Adrenal gland (tissue), 5 donors: ENCODE data around the gene ERN1.

Experiments used
- POLR2A ChIP-seq, 2 donors: fragments of 450-650 bp; IDR thresholded peaks; one replicate each; pipeline ENCODE4 v1.6.1; 2017; ENCODE audit warnings: antibody characterized with exemption in 2 of 2, mild to moderate bottlenecking in 2 of 2, moderate library complexity in 1 of 2
- TF ChIP-seq, protein P1 (sequence below), 6 experiments: fragments of 450-650 bp in 4 of 6; fragments of 200-600 bp in 2 of 6; sonication (generic) in 1 of 6; IDR thresholded peaks; 1 replicate in 5 of 6; 2 replicates in 1 of 6; pipeline versions ENCODE4 v1.5.1 to v1.8.0; 2016 to 2021; ENCODE audit warnings: antibody characterized with exemption in 6 of 6, mild to moderate bottlenecking in 2 of 6, moderate library complexity in 1 of 6
- donor health status: DM: no; HTN: no; CAD: no.

DNA sequence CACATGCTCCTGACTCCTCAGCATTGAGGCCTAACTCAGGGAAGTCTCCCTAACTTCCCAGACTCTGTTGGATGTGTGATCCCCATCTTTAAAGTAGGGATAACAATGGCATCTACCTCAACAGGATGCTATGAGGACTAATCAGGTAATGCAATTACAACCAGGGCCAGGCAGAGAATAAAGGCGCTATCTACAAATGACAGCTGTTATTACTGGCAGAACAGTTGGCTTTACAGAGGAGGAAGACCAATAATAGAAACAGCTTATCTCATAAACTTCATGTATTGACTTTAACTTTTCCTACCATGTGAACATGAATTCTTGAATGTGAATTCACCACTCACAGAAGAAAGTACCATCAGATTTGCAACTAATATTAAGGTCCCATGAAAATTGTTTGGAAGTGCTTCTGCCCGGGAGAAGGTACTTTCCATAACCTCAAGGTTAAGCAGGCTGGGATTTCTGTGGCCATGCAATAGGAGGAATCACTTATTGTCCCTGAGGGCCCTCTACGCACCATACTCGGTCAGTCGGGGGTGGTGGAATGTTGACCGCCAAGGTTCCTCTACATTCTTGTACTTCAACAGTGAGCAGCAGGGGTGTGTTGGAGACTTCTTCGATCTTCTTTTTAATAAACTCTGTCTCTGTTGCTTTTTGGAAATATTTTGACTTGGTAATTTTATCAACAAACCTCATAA, 22.6 kb upstream of the ERN1 start:
- TF ChIP-seq, protein P1, sequence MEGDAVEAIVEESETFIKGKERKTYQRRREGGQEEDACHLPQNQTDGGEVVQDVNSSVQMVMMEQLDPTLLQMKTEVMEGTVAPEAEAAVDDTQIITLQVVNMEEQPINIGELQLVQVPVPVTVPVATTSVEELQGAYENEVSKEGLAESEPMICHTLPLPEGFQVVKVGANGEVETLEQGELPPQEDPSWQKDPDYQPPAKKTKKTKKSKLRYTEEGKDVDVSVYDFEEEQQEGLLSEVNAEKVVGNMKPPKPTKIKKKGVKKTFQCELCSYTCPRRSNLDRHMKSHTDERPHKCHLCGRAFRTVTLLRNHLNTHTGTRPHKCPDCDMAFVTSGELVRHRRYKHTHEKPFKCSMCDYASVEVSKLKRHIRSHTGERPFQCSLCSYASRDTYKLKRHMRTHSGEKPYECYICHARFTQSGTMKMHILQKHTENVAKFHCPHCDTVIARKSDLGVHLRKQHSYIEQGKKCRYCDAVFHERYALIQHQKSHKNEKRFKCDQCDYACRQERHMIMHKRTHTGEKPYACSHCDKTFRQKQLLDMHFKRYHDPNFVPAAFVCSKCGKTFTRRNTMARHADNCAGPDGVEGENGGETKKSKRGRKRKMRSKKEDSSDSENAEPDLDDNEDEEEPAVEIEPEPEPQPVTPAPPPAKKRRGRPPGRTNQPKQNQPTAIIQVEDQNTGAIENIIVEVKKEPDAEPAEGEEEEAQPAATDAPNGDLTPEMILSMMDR (IDR thresholded peaks at IDR 0.05): no peak
- TF ChIP-seq POLR2A (IDR thresholded peaks at IDR 0.05): no peak
